SU-DHL-6 (cell line): ENCODE measurements around the gene CENATAC.

ENCODE experiments used
- CTCF ChIP-seq: fragments of 200-600 bp; sonication (generic); IDR thresholded peaks from one replicate; pipeline ENCODE4 v1.5.1; 2017; ENCODE audit warnings: antibody characterized with exemption, mild to moderate bottlenecking, low read length, moderate library complexity; ENCODE audit not compliant: insufficient read depth, poor library complexity, severe bottlenecking
- EZH2phosphoT487 ChIP-seq: fragments of 200-600 bp; sonication (generic), shearing (Covaris generic); conservative IDR thresholded peaks from 2 replicates; pipeline ENCODE4 v1.6.1; 2018; ENCODE audit warnings: mild to moderate bottlenecking, antibody characterized with exemption, low read length, moderate library complexity, mixed read lengths

DNA sequence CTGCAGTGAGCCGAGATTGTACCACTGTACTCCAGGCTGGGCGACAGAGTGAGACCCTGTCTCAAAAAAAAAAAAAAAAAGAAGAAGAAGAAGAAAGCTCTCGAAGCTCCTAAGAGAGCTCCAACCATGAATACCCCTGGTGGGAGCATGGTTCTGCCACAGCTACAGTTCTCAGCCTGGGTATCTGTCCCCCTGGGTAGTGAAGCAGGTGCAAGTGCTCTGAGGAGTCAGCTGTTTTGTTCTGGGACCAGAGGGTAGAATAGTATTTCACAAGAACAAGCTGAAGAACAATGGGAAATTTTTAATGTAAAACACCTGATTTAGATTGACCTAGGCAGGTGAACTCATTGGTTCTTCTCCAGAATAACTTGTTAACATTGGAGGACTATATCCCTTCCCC is 63.3 kb downstream of the CENATAC start:
- TF ChIP-seq CTCF (no peak), EZH2phosphoT487 (no peak)
